ENCODE data around the gene PLD1. TPM values are rescaled to one million over a fixed set of nuclear protein-coding genes. Genes with fewer than 3 reads are reported as not detected.

PLD1 gene
- total and polyA plus RNA-seq, 4 donors, result 4.9 to 31.5 (median 18.6) TPM

GRCh38 chr3:171660188-171660587 lies 150.1 kb downstream of the PLD1 start:
- no peaks in the 10 kb centered on the region for H3K27me3 ChIP-seq (ENCODE audit: control insufficient read depth in 4 of 4, insufficient read depth in 4 of 4, low read length in 3 of 4)
- no peak overlapping the region for H3K4me3 ChIP-seq (ENCODE audit: low read depth in 1 of 3, low read length in 3 of 3)
- DNase-seq (ENCODE audit: low spot score), result no peak
- TF ChIP-seq ATF3 (IDR thresholded peaks at IDR 0.05) (no peak), HNF4A (conservative IDR thresholded peaks at IDR 0.05) (no peak), JUND (IDR thresholded peaks at IDR 0.05) (no peak), NR2F2 (IDR thresholded peaks at IDR 0.05) (no peak), SP1 (IDR thresholded peaks at IDR 0.05) (no peak), RAD21 (IDR thresholded peaks at IDR 0.05) (no peak), EGR1 (IDR thresholded peaks at IDR 0.05; ENCODE audit: low read depth in 2 of 2) (no peak), GABPA (IDR thresholded peaks at IDR 0.05 in 1 of 2, conservative IDR thresholded peaks at IDR 0.05 in 1 of 2) (no peak), FOXA1 (IDR thresholded peaks at IDR 0.05) (no peak), RXRA (IDR thresholded peaks at IDR 0.05) (no peak), TAF1 (conservative IDR thresholded peaks at IDR 0.05) (no peak), HNF4G (IDR thresholded peaks at IDR 0.05) (no peak)
- TF ChIP-seq, protein P1, sequence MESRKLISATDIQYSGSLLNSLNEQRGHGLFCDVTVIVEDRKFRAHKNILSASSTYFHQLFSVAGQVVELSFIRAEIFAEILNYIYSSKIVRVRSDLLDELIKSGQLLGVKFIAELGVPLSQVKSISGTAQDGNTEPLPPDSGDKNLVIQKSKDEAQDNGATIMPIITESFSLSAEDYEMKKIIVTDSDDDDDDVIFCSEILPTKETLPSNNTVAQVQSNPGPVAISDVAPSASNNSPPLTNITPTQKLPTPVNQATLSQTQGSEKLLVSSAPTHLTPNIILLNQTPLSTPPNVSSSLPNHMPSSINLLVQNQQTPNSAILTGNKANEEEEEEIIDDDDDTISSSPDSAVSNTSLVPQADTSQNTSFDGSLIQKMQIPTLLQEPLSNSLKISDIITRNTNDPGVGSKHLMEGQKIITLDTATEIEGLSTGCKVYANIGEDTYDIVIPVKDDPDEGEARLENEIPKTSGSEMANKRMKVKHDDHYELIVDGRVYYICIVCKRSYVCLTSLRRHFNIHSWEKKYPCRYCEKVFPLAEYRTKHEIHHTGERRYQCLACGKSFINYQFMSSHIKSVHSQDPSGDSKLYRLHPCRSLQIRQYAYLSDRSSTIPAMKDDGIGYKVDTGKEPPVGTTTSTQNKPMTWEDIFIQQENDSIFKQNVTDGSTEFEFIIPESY (IDR thresholded peaks at IDR 0.05), result no peak
- TF ChIP-seq, protein P2, sequence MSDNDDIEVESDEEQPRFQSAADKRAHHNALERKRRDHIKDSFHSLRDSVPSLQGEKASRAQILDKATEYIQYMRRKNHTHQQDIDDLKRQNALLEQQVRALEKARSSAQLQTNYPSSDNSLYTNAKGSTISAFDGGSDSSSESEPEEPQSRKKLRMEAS (IDR thresholded peaks at IDR 0.05), result no peak
- no peak overlapping the region for H3K9ac ChIP-seq (ENCODE audit: low read depth in 1 of 2, low read length in 2 of 2)
- no peaks in the 10 kb centered on the region for H3K4me1 ChIP-seq (ENCODE audit: control insufficient read depth in 4 of 4, insufficient read depth in 4 of 4, low read length in 3 of 4)
- H3K9me3 ChIP-seq (ENCODE audit: control insufficient read depth in 4 of 4, low read length in 3 of 4), result no peaks in the 10 kb centered on the region
- H3K36me3 ChIP-seq (ENCODE audit: control insufficient read depth in 4 of 4, insufficient read depth in 3 of 4, low read depth in 1 of 4, low read length in 3 of 4), result peaks cover 3 to 68% (median 52%) of the 10 kb centered on the region in 4 donors
- no peak overlapping the region for H3K27ac ChIP-seq (ENCODE audit: low read depth in 1 of 2, low read length in 2 of 2)
- WGBS, result 87% methylated on average over 3 of the region's 3 CpGs

- Histone ChIP-seq H3K4me1 (ENCODE audit: control insufficient read depth in 4 of 4, insufficient read depth in 4 of 4, low read length in 3 of 4) (peaks cover 0 to 7% (median 4%) of the 10 kb centered on the region in 4 donors), H3K27ac (ENCODE audit: low read depth in 1 of 2, low read length in 2 of 2) (no peak overlapping the region), H3K27me3 (ENCODE audit: control insufficient read depth in 4 of 4, insufficient read depth in 4 of 4, low read length in 3 of 4) (no peaks in the 10 kb centered on the region), H3K4me3 (ENCODE audit: low read depth in 1 of 3, low read length in 3 of 3) (no peak overlapping the region), H3K36me3 (ENCODE audit: control insufficient read depth in 4 of 4, insufficient read depth in 3 of 4, low read depth in 1 of 4, low read length in 3 of 4) (peaks cover 3 to 59% (median 45%) of the 10 kb centered on the region in 4 donors), H3K9ac (ENCODE audit: low read depth in 1 of 2, low read length in 2 of 2) (no peak overlapping the region), H3K9me3 (ENCODE audit: control insufficient read depth in 4 of 4, low read length in 3 of 4) (no peaks in the 10 kb centered on the region)
- 95% methylated on average over 3 of the region's 3 CpGs for WGBS
- DNase-seq (ENCODE audit: low spot score), result no peak
- TF ChIP-seq GABPA (IDR thresholded peaks at IDR 0.05 in 1 of 2, conservative IDR thresholded peaks at IDR 0.05 in 1 of 2), result no peak
- TF ChIP-seq EGR1 (IDR thresholded peaks at IDR 0.05; ENCODE audit: low read depth in 2 of 2), result no peak
- TF ChIP-seq, protein P1 (IDR thresholded peaks at IDR 0.05), result no peak
- TF ChIP-seq RAD21 (IDR thresholded peaks at IDR 0.05), result no peak
- TF ChIP-seq FOXA2 (IDR thresholded peaks at IDR 0.05), result no peak
- TF ChIP-seq FOXA1 (IDR thresholded peaks at IDR 0.05), result no peak
- TF ChIP-seq RXRA (IDR thresholded peaks at IDR 0.05), result no peak
- TF ChIP-seq, protein P2 (IDR thresholded peaks at IDR 0.05), result no peak
- no peak for TF ChIP-seq HNF4G (IDR thresholded peaks at IDR 0.05)
- no peak for TF ChIP-seq CTCF (IDR thresholded peaks at IDR 0.05; ENCODE audit: low read depth, low read length, missing input control)
- no peak for TF ChIP-seq NR2F2 (IDR thresholded peaks at IDR 0.05)
- no peak for TF ChIP-seq SP1 (IDR thresholded peaks at IDR 0.05)
- TF ChIP-seq YY1 (IDR thresholded peaks at IDR 0.05), result no peak
- no peak for TF ChIP-seq HNF4A (conservative IDR thresholded peaks at IDR 0.05)
- TF ChIP-seq TAF1 (conservative IDR thresholded peaks at IDR 0.05), result no peak
- TF ChIP-seq ATF3 (IDR thresholded peaks at IDR 0.05), result no peak
- TF ChIP-seq REST (IDR thresholded peaks at IDR 0.05), result no peak
- no peak for TF ChIP-seq JUND (IDR thresholded peaks at IDR 0.05)
Observed at GRCh38 chr3:171658841-171659240, 151.4 kb downstream of the PLD1 start.
